Jurkat, Clone E6-1 (cell line): ENCODE data around the gene CPSF3.
"Not testable (repeated sequence)": the region's sequence is repeated elsewhere in the genome, so short reads cannot be mapped to it uniquely, and the experiment has no call there.

Source experiments
- DNase-seq: peaks from one replicate; pipeline ENCODE4 v3.0.0-alpha.2; 2011; ENCODE audit warnings: low read depth, low spot score
- H3K4me3 ChIP-seq: 2 replicates; pipeline ENCODE4 v1.5.1; 2011; ENCODE audit warnings: mild to moderate bottlenecking, low read length, control low read depth, moderate library complexity

Gene CPSF3

DNA sequence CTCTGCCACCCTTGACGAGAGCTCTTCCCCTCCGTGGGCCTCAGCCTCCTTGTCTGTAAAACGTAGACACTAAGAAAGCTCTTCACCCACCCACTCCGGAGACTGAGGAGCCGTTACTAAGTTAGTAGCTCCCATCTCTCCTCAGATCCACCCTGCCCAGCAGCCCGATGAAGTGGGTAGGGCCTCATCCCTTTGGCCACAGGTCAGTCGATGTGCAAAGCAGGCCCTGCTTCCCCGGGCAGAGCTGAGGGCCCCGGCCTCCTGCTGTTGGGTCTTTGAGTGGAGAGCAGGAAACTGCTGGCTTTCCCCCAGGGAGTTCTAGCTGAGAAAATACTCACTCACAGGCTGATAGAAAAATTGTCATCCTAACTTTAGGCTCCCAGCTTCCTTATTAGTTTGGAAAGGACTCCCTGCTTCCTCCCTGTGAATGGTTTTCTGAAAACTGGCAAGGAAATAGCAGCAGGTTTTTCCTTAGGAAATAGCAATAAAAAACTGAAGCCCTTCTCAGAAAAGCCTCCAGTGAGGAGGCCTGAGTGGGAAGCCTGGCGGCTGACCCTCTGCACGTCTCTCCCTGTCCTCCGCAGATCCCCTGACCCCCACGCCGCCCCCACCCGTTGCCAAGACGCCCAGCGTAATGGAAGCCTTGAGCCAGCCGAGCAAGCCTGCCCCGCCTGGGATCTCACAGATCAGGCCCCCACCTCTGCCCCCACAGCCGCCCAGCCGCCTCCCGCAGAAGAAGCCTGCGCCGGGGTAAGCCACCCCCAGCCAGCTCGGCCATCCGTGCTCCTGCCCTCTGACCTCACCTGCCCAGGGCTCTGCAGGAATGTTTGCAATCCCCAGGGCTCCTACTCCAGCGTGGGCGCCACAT is 30.3 kb upstream of the CPSF3 start:
- no peak for DNase-seq
- no peak overlapping the region for H3K4me3 ChIP-seq

DNA sequence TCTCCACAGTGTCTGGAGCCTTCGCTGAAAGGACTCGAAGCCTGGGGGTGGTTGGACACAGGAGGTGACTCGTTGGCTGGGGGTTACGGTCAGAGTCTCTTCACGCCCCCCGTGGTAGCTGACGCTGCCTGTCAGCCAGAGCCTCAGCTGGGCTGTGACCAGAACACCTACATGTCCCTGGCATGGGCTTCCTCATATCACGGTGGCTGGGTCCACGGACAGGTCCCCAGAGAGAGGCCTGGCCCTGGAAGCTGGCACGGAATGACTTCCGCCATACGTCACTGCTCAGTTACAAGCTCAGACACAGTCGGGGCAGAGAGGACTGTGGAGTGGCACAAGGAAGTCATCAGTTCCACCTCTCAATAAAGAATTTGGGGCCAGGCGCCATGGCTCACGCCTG is 28.6 kb upstream of the CPSF3 start:
- DNase-seq = no peak
- H3K4me3 ChIP-seq = no peak overlapping the region

GRCh38 chr2:9397201-9397600 is 26.3 kb upstream of the CPSF3 start:
- no peak for DNase-seq
- no peak overlapping the region for H3K4me3 ChIP-seq

- not testable (repeated sequence) for H3K4me3 ChIP-seq, DNase-seq
Measured at GRCh38 chr2:9398251-9398650, 25.2 kb upstream of the CPSF3 start.

- H3K4me3 ChIP-seq = no peak overlapping the region
- DNase-seq = no peak
Measured at GRCh38 chr2:9398881-9399780, 24.3 kb upstream of the CPSF3 start.

DNA sequence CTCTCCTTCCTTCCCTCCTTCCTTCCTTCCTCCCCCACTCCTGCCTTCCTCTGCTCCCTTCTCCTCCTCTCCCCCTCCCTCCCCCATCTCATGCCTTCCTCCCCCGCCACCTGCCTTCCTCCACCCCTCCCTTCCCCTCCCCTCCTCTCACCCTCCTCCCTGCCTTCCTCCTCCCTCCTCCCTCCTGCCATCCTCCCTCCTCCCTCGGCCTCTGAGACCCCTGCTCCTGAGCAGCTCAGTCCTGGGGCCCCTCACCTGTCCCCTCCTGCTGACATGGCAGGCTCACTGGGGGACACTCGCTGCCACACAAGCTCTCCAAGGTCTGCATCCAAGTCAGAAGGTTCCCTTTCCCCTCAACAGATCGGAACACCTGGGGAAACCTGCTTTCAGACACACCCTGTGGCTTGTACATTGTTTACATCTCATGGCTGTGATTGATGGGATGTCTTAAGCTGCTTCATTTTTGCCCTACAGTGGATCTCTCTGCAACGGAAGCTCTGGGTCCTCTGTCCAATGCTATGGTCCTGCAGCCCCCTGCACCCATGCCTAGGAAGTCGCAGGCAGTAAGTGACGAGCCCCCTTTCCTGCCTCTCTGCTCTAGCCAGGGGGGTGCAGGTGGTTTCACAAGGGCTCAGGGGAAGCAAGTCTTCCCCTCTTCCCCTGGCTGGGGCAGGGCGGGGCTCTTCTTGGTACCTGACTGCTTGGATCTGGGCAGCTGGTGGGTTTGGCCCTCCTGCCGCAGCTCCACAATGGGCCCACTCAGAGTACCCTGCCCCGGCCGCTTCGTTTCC is 23.0 kb upstream of the CPSF3 start:
- no peak overlapping the region for H3K4me3 ChIP-seq

GRCh38 chr2:9401059-9401547 is 22.4 kb upstream of the CPSF3 start:
- DNase-seq = no peak
- H3K4me3 ChIP-seq = no peak overlapping the region

More for the DNA sequence above, 23.0 kb upstream of the CPSF3 start:
- DNase-seq = no peak

GRCh38 chr2:9401646-9402371 is 21.6 kb upstream of the CPSF3 start:
- no peak overlapping the region for H3K4me3 ChIP-seq
- no peak for DNase-seq

DNA sequence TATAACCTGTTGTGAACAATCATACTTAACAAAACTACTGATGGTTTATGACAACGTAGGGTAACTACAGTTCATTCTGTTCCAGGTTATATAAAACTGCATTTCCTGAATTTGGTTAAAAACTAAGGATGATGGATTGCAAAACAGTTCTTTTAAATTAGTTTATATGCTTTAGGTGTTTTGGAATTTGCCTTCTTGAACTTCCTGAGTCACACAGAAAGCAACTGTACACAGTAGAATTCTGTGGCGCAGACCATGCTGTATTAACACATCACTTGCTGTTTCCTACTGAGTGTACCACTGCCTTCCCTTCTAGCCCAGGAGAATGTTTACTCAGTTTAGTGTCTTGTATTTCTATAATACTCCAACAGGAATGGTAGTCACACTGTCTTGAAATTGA is 19.5 kb upstream of the CPSF3 start:
- DNase-seq = no peak
- H3K4me3 ChIP-seq = no peak overlapping the region

- H3K4me3 ChIP-seq = no peak overlapping the region
- no peak for DNase-seq
Measured at GRCh38 chr2:9404451-9404850, 19.0 kb upstream of the CPSF3 start.

GRCh38 chr2:9405636-9406035 is 17.8 kb upstream of the CPSF3 start:
- no peak for DNase-seq
- no peak overlapping the region for H3K4me3 ChIP-seq

DNA sequence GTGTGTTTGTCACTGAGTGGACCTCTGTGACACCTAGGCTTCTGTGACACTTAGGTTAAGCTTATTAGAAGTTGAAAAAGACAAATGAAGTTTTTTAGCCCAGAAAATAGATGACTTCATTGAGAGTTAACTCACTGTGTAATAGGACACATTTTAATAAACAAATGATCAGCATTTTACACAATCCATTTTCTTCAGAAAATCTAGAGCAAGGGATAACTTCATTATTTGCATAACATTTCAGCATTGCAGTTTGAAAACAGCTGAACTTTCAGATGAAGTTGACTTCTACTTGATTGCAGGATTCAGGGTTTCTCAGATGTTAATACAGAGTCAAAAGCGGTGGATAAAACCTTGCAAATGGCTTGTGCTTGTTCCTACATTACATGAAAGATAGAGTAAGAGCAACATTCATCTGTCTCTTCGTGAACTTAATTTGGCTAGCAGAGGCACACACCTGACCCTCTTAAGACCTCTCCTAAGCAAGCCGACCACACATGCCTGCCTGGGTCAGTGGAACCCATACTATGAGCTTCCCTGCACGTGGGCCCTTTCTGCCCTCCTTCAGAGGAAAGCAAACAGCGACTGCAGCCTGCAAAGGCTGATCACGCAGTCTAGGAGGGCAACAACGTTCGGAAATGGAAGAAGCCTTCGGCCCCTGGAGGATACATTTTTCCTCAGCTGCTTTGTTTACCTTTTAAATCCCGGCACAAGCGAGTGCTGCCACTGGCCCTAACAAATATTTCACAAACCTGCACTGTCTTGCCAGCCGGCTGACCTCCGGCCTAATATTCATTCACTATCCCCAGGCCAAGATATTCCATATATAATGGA is 16.7 kb upstream of the CPSF3 start:
- DNase-seq = no peak
- H3K4me3 ChIP-seq = no peak overlapping the region

- H3K4me3 ChIP-seq = no peak overlapping the region
- no peak for DNase-seq
Measured at GRCh38 chr2:9407363-9407811, 16.1 kb upstream of the CPSF3 start.

DNA sequence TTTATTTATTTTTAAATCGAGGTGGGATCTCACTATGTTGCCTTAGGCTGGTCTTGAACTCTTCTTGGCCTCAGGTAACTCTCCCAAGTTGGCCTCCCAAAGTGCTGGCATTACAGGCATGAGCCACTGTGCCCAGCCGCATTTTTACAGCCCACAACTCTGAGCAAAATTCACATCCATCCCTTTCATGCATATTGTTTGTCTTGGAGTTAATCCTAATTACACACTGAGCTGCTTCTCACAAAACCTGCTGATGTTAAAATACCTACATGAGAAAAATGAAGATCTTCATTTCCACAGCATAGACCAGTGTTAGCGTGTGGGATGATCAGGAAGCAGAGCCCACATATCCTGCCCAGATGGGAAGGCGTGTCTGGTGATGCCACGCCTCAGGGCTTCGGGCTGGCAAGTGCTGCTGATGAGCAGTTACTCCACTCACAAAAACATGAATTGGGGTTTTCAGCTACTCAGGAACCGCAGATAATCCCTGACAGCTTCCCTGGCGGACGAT is 14.8 kb upstream of the CPSF3 start:
- DNase-seq = no peak
- no peak overlapping the region for H3K4me3 ChIP-seq

DNA sequence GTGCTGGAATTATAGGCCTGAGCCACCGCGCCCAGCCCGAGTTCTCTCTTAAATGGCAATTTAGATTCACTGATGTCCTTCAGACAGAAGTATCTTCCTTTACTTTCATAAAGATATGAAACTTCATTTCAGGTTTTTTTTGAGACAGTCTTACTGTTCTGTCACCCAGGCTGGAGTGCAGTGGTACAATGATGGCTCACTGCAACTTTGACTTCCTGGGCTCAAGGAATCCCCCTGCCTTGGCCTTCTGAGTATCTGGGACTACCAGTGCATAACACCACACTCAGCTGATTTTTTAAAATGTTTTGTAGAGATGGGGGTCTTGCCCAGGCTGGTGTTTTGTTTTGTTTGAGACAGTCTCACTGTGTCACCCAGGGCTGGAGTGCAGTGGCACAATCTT is 13.3 kb upstream of the CPSF3 start:
- no peak for DNase-seq
- no peak overlapping the region for H3K4me3 ChIP-seq

- no peak overlapping the region for H3K4me3 ChIP-seq
- DNase-seq = no peak
Measured at GRCh38 chr2:9412781-9413180, 10.7 kb upstream of the CPSF3 start.

DNA sequence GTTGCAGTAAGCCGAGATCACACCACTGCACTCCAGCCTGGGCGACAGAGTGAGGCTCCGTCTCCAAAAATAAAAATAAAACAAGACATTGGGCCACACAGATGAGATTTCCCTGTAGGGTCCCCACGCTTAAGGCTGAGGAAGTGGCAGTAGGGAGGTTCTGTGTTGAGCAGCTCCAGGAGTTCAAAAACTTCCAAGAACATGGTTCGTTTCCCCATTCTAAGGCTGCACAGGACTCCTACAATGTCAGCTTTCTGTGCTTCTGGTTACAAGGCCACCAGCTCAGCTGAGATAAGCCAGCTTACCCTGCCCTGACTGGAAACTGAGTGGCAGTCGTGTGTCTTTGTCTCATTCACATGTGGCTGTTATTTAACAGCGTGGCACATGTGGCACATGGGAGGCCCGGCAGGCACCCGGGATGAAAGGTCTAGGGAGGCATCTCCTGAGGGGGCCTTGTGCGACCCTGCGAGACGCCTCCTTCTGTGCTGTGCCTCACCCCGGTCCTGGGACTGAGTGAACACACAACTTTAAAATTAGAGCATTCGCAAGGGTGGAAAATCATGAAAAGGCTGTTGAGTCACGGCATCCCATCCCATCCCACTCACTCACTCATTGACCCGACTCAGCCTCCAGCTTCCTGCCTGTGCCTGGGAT is 7.8 kb upstream of the CPSF3 start:
- no peak for DNase-seq
- no peak overlapping the region for H3K4me3 ChIP-seq
